ENCODE results near the gene SALL2.
A peak's percentile ranks its signal among the peaks of the same experiment; 100 is the strongest.
"Not testable (repeated sequence)": the region's sequence is repeated elsewhere in the genome, so short reads cannot be mapped to it uniquely, and the experiment has no call there.

Gene SALL2

GRCh38 chr14:21525962-21526671, at the start of gene SALL2:
Gene SALL2, minus strand, starts transcription at chr14:21526346. Its CDS starts 219 bp downstream, at chr14:21526127.
- peak; percentile 47 to 64 for DNase-seq (ENCODE audit: low read depth in 2 of 2)

GRCh38 chr14:21575661-21576060, 49.5 kb upstream of the SALL2 start:
- no peak for DNase-seq (ENCODE audit: low read depth in 2 of 2)

GRCh38 chr14:21572604-21573003, 46.5 kb upstream of the SALL2 start:
- no peak for DNase-seq (ENCODE audit: low read depth in 2 of 2)

- no peak for DNase-seq (ENCODE audit: low read depth in 2 of 2)
Observed at GRCh38 chr14:21558703-21559170, 32.6 kb upstream of the SALL2 start.

DNA sequence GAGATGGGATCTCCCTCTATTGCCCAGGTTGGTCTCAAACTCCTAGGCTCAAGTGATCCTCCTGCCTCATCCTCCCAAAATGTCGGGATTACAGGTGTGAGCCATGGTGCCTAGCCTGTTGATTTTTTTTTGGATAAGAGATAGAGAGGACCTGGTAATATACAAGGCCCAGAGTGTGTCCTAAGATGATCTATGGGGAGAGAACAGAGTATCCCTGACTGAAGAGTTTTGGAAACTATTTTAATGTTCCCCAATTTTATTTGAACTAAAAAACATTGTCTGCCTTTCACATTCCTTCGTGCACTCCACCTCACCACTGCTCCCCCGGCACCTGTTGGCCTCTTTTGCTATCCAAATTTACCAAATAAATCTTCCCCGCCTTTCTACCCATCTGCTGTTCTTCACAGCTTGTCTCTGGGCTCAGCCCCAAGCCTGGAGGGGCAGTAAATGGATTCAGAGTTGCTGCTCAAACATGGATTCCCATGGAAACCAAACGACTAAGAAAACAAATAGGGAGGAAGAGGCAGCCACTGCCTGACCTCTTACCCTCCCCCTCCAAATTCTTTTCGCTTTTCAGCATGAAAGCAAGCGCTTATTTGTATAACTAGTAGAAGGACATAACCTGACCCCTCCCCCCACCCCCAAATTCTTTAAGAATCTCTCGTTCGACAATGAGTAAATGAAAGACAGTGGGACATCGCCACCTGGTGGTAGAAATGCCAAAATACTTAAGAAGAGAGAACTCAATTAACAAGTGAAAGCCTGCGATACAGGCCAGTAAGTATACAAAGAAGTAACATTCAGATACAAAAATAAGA, 31.1 kb upstream of the SALL2 start:
- peak; percentile 36 to 72 for DNase-seq (ENCODE audit: low read depth in 2 of 2)

DNA sequence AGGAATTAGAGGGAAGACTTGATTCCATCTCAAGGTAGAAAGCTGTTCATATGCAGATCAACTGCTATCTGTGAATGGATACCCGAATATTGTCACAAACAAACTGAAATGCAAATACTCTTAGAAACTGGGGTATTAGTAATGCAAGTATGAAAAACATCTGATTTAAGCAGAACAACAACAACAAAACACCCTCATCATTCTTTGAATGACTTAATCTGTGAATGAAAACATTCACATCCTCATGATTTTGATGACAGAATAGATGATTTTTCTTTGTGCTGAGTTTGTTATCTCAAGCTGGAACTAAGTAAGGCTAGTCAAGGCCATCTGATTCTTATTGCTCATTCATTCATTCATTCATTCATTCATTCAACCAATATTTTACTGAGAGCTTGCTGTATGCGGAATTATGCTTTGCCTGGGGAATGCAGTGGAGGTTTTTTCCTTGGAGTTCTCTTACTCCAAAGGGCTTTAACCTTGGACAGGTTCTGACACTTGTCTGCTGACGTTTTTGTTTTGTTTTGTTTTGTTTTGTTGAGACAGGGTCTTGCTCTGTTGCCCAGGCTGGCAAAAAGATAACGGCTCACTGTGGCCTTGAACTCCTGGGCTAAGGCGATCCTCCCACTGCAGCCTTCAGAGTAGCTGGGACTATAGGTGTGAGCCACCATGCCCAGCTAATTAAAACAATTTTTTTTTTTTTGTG, 30.4 kb upstream of the SALL2 start:
- no peak for DNase-seq (ENCODE audit: low read depth in 2 of 2)

DNA sequence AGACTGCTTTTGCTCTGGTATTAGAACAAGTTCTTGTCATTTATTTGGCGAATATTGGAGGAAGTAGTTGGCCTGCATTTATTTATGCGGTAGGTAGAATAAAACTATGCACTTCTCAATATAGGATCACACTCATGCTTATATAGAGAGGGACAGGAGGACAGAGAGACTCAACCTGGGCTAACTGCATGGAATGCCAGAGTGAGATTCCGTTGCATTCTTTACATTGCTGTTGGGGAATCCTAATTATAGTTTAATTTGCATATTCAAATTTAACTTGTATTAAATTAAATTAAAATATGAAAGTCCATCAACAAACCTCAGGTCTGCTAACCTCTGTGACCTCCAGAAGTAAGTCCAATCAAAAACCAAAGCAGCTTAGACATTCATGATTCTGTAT, 27.1 kb upstream of the SALL2 start:
- no peak for DNase-seq (ENCODE audit: low read depth in 2 of 2)

DNA sequence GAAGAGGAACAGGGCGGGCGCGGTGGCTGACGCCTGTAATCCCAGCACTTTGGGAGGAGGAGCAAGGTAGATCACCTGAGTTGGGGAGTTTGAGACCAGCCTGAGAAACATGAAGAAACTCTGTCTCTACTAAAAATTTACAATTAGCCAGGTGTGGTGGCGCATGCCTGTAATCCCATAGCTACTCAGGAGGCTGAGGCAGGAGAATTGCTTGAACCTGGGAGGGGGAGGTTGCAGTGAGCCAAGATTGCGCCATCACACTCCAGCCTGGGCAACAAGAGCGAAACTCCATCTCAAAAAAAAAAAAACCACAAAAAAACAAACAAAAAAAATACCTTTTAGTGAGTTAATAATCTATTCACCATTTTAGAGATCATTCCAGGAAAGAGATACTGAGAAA, 18.4 kb upstream of the SALL2 start:
- DNase-seq (ENCODE audit: low read depth in 2 of 2), result not testable (repeated sequence)

- DNase-seq (ENCODE audit: low read depth in 2 of 2), result no peak
Observed at GRCh38 chr14:21543963-21544362, 17.8 kb upstream of the SALL2 start.

- DNase-seq (ENCODE audit: low read depth in 2 of 2), result no peak
Observed at GRCh38 chr14:21543521-21543960, 17.4 kb upstream of the SALL2 start.

GRCh38 chr14:21541413-21542074, 15.4 kb upstream of the SALL2 start:
- DNase-seq (ENCODE audit: low read depth in 2 of 2), result no peak

- DNase-seq (ENCODE audit: low read depth in 2 of 2), result no peak
Observed at GRCh38 chr14:21539189-21539940, 13.2 kb upstream of the SALL2 start.

- no peak for DNase-seq (ENCODE audit: low read depth in 2 of 2)
Observed at GRCh38 chr14:21537090-21537424, 10.9 kb upstream of the SALL2 start.

DNA sequence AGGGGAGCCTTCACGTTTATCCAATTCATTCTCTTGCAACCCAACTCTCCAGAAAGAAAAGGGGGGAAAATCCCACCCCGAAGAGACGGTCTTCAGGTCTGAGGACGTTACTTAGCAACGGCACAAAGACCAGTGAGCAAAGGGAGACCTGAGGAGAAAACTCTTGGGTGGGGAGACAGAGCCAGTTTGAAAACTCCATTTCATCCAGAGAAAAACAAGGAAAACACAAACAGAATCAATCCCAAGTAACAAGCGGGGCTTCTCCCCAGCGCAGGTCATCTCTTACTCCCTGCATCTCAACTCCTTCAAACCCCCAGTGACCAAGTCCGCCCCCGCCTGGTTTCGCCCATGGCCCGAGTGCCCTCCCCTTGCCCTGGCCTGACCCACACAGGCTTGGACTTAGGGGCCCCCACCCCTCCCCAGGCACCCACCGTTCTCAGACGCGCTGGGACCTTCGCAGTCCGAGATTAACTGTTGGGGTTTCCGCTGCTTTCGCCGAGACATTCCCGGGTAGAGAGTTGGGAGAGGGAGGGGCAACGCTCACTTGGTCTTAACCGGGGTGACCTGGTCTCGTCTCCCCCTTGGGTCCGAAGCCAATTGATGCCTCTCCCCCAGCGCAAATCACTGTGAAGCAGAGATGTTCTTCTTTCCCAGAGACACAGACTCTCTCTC, 10.4 kb upstream of the SALL2 start:
- no peak for DNase-seq (ENCODE audit: low read depth in 2 of 2)

GRCh38 chr14:21535545-21536417, 9.6 kb upstream of the SALL2 start:
- no peak for DNase-seq (ENCODE audit: low read depth in 2 of 2)

DNA sequence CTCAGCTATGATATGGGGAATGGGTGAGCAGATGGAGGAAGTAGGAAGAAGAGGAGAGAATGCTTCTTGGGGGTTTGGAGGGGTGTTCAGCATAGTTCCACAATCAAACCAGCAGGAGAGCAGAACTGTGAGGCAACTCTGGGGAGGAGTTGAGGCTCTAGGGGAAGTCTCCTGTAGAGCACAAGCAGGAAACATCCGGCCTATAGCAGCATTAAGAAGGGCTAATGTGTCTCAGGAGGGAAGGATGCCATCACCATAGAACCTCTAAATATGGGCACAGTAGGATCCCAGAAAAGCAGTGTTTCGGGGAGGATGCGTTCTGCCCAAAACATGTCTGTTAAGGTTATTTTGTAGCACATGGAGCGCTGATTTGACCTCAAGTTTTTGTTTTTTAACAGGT, 8.4 kb upstream of the SALL2 start:
- DNase-seq (ENCODE audit: low read depth in 2 of 2), result no peak

- DNase-seq (ENCODE audit: low read depth in 2 of 2), result no peak
Observed at GRCh38 chr14:21533294-21533693, 7.1 kb upstream of the SALL2 start.

GRCh38 chr14:21529515-21529914, 3.4 kb upstream of the SALL2 start:
- no peak for DNase-seq (ENCODE audit: low read depth in 2 of 2)

Measured in stimulated activated CD8-positive, alpha-beta memory T cell treated with anti-CD3 and anti-CD28 coated beads, Interleukin-7, amount 100 ng/mL, for 4 hours (primary cell).